Endothelial cell of hepatic sinusoid (primary cell): ENCODE measurements around the gene HES4.
"Not testable (repeated sequence)": the region's sequence is repeated elsewhere in the genome, so short reads cannot be mapped to it uniquely, and the experiment has no call there.

ENCODE experiments used
- in situ Hi-C: cut with HindIII; loops from 2 replicates; pipeline ENCODE4 v1.10.0; 2017; ENCODE audit warnings: low sequenced_read_pairs

Gene HES4

DNA sequence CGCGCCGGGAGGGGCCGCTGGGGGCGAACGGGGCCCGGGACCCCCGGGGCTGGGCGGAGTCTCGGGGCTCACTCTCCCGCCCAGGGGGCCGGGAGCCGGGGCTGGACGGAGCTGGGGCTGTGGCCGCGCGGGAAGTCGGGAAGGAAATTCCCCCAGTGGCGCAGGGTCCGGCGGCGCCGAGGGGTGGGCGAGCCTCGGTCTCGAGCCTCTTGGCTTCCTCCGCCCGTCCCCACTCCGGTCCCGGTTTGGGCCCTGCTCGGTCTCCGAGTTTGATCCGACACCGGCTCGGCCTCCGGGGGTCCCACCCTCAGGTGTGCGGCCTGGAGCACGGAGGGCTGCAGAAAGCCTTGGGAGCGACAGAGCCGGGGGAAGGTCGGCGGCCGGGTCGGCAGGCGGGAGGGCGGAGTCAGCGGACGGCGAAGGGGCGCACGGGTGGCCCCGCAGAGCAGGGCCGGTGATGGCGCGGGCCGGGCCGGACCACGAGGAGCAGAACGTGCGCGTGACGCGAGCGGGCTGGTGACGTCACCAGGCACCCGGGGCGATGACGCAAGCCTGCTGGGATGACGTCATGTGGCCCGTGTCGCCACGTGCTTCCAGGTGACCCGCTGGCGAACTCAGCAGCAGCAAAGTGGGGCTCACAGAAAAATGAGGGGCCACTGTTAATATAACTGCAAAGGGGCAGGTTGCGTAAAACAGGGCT lies 610 bp upstream of the HES4 start:
- in situ Hi-C loops = loop anchor here (5.0 kb wide), 1 partner anchor 67 kb away; no protein-coding TSS in a partner anchor

DNA sequence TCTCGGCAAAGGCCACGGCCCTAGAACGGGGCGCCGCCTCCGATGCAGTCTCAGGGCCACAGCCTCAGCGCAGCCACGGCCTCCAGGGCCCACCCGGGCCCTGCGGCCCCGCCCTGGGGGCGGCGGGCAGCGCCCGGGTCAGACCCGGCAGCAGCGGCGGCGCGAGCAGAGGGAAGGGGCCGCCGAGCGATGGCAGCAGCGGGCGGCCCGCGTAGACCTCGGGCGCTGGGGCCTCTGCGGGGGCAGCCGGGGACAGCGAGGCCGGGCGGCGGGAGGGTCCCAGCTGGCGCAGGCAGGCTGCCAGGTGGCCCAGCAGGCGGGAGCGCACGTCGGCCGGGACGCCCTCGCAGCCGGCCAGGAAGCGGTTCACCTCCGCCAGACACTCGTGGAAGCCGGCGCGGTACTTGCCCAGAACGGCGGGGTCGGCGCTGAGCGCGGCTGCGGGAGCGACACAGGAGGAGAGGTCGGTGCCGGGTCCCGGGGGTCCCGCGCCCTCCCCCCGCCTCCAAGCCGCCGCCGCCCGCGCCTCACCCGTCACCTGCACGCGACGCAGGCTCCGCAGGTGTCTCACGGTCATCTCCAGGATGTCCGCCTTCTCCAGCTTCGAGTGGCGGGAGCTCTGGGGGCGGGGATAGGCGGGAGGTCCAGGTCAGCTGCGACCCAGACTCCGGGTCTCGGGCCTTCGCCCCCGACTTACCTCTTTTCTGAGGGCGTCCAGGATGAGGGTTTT lies 737 bp downstream of the HES4 start:
- in situ Hi-C loops = no loop called here

DNA sequence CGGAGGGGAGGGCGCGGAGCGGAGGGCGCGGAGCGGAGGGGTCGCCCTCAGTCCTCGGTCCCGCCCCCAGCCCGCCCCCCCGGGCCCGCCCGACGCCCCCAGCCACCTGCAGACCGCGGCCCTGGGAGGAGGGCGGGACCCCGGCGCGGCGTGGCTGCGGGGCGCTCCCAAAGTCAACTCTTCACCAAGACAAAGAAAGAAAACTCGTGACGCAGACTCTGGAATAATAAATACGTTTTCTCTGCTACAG lies 1.2 kb downstream of the HES4 start:
- in situ Hi-C loops = no loop called here

DNA sequence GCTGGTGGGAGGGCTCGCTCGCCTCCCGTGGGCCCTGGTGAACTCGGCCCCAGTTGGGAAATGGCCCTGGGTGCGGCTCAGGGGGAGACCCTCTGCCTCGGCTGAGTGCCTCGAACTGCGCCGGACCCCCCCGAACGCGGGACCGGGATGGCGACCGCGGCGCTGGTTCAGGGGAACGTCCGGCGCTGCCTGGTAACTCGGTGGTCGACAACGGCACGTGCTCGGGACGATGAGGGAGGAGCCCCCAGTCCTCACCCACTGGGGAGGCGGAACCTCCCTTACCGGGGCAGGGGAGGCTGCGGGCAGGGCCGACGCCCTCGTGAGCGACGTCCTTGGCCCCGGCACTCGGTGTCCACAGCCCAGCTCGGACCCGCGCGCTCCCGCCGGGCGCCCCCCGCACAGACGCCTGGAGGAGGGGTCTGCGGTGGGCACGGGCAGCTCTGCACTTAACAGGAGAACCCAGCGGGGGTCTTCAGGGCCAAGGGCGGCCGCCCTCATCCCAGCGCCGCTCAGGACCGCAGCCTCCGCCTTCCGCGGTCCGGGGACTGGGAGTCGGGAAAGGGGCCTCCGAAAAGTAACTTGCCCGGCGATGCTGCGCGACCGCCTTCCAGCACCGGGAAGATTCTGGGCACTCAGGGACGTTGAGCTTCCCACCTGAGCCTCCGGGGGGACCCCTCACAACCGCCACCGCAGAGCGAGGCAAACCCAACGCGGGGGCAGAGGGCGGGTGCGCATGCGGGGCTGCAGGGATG lies 1.7 kb downstream of the HES4 start:
- in situ Hi-C loops = no loop called here

DNA sequence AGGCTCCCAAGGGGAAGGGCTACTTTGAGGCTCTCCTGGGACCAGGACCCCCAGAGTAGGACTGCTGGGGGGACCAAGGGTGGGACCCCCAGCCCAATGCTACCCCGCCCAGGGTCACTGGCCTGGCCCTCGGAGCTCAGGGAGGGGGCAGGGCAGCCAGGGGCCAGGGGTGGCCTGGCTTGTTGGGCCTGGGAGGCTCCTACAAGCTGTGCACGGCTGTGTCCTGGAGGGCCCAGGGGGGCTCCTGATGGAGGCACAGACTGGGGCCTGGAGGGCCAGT lies 2.2 kb downstream of the HES4 start:
- in situ Hi-C loops = no loop called here

DNA sequence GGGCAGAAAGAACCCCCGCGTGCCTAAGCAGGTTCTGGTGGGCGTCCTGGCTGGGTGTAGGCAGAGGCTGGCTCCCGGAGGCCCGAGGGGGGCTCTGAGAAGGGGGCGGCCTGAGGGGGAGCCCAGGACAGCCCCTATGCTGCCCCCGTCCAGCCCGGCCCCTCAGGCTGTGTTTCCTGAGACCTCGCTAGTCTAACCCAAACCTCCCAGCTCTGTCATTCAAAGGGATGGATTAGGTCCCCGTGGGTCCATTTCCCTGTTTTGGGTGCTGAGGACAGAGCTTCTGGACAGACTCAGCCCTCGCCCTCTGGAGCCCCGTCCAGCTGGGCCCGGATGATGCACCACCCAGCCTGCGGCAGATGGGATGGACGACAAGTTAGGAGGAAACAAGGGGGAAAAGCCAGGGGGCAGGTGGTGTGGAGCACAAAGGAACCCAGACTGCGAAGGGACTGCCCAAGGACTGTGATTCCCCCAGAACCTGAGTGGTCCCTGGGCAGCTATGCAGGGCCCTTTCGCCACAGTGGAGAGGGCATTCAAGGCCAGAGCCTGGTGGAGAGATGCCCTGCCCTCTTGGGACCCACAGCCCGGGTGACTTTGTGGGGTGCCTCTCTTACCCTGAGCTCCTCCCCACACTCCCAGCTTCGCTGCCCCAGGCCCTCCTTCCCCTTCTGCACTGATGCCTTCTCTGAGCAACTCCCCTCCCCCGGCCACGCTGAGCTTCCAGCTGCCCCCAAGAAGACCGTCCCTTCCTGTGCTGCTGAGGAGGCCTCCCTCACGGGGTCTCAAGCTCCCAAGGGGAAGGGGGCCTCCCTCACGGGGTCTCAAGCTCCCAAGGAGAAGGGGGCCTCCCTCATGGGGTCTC lies 2.8 kb downstream of the HES4 start:
- in situ Hi-C loops = no loop called here

DNA sequence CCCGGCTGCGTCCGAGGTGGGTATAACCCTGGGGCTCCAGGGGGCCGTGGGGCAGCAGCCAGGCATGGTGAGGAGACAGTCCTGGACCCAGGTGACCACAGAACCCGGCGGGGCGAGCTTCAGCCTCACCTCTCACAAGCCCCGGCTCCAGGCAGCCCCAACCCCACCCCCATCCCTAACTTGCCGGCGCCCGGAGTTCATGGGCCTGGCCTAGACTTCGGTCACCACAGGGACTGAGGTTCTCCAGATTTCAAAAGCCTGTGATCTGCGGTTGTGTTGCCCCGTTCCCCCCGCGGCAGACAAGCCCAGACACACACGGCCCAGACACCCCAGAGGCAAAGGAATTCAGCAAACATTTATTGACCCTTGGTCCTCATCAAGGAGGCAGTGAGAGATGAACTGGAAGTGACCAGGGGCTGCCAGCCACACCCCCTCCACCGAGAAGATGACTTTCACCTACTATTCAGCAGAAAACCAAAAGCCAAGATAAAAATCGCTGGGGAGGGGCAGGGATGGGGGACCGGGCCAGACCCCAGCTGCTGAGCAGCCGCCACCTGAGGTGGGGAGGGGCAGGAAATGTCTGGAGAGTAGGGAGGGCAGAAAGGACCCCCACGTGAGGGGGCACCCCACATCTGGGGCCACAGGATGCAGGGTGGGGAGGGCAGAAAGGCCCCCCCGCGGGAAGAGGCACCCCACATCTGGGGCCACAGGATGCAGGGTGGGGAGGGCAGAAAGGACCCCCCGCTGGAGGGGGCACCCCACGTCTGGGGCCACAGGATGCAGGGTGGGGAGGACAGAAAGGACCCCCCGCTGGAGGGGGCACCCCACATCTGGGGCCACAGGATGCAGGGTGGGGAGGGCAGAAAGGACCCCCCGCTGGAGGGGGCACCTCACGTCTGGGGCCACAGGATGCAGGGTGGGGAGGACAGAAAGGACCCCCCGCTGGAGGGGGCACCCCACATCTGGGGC lies 3.9 kb downstream of the HES4 start:
- in situ Hi-C loops = no loop called here

DNA sequence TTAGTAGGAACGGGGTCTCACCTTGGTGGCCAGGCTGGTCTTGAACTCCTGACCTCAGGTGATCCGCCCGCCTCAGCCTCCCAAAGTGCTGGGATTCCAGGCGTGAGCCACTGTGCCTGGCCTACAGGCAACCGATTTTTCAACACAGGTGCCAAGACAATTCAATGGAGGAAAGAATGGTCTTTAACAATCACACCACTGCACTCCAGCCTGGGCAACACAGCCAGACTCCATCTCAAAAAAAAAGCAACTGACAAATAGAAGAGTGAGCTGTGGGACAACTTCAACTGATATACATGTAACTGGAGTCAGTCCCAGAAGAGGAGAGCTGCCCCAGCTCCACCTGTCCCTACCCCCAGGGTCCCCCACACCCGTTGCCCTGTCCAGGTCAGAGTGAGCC lies 5.4 kb downstream of the HES4 start:
- in situ Hi-C loops = not testable (repeated sequence)

DNA sequence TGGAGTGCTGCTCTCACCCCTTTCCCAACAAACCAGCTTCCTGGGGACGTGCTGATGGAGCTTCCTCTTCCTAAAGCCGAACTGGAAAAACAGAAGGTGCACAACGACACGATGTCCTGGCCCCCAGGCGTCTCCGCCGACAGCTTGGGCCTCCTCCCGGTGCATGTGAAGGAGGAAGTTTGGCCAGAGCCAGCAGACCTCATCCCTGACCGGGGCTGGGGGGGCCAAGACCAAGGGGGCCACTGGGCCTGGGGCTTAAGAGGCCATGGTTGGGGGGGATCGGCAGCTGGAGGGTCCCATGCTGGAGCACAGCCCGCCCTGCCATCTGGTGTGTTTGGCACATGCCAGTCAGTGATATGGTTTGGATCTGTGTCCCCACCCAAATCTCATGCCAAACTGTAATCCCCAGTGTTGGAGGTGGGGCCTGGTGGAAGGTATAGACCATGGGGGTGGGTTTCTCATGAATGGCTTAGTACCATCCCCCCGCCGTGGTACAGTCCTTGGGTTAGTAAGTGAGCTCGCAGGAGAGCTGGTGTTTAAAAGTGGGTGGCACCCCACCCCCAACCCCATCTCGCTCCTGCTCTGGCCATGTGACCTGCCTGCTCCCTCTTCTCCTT lies 6.4 kb downstream of the HES4 start:
- in situ Hi-C loops = no loop called here

DNA sequence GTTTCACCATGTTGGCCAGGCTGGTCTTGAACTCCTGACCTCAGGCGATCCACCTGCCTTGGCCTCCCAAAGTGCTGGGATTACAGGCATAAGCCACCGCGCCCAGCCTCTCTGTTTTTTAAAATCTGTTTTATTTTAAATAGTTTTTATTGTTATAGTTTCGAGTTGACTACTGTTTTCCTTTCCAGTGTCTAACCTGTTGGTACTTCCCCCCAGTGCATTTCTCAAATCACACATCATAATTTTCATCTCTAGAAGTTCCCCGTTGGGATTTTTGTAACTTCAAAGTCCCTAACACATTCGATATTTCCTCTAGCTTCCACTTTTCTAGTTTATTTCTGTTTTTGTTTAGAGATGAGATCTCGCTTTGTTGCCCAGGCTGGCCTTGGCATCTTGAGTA lies 7.5 kb downstream of the HES4 start:
- in situ Hi-C loops = no loop called here

DNA sequence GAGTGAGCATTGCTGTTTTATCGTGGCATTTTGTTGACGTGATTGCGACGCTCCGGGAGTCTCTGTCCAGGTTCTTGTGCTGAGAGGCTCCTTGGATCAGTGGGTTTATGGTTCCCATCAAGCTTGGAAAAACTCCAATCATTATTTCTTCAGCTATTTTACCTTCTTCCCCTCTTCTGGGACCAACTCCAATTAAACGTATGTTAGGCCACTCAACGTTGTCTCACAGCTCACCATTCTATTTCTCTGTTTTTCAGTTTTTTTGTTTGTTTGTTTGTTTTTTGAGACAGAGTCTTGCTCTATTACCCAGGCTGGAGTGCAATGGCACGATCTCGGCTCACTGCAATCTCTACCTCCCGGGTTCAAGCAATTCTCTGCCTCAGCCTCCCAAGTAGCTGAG lies 8.0 kb downstream of the HES4 start:
- in situ Hi-C loops = no loop called here

DNA sequence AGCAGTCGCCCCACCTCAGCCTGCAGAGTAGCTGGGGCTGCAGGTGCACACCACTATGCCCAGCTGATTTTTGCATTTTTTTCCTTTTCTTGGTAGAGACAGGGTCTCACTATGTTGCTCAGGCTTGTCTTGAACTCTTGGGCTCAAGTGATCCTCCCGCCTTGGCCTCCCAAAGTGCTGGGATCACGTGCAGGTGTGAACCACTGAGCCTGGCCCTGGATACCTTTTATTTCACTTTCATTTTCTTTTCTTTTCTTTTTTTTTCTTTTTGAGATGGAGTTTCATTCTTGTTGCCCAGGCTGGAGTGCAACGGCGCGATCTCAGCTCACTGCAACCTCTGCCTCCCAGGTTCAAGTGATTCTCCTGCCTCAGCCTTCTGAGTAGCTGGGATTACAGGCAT lies 8.6 kb downstream of the HES4 start:
- in situ Hi-C loops = not testable (repeated sequence)

DNA sequence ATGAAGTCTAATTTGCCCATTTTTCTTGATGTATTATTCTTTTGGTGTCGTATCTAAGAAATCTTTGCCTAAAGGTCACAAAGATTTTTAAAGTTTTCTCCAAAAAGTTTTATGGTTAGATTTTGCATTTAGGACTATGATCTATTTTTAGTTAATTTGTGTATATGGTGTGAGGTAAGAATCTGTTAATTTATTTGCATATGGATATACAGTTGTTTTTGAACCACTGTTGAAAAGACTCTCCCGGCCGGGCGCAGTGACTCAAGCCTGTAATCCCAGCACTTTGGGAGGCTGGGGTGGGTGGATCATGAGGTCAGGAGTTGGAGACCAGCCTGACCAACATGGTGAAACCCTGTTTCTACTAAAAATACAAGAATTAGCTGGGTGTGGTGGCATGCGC lies 11.8 kb downstream of the HES4 start:
- in situ Hi-C loops = not testable (repeated sequence)

DNA sequence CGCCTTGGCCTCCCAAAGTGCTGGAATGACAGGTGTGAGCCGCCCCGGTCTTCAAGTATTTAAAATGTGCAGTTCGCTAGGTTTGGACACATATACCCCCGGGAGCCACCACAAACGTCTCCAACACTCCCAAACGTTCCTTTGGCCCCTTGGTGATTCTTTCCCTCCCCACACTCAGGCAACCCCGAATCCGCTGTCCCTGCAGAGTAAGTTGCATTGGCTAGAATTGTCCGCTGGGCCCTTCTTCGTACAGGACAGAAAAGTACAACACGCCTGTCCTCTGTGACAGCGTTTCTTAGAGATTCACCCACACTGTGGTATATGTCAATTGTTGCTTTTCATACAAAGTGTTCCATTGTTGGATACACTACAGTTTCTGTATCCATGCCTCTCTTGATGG lies 14.8 kb downstream of the HES4 start:
- in situ Hi-C loops = no loop called here

DNA sequence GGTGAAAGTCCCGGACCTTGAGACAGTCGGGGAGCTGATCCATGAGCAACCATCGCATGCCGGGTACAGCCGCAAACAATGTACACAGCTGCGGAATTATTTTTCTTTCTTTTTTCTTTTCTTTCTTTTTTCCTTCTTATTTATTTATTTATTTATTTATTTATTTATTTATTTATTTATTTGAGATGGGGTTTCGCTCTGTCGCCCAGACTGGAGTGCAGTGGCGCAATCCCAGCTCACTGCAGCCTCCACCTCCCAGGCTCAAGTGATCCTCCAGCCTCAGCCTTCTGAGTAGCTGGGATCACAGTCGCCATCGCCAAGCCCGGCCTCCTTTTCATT lies 15.5 kb downstream of the HES4 start:
- in situ Hi-C loops = no loop called here

DNA sequence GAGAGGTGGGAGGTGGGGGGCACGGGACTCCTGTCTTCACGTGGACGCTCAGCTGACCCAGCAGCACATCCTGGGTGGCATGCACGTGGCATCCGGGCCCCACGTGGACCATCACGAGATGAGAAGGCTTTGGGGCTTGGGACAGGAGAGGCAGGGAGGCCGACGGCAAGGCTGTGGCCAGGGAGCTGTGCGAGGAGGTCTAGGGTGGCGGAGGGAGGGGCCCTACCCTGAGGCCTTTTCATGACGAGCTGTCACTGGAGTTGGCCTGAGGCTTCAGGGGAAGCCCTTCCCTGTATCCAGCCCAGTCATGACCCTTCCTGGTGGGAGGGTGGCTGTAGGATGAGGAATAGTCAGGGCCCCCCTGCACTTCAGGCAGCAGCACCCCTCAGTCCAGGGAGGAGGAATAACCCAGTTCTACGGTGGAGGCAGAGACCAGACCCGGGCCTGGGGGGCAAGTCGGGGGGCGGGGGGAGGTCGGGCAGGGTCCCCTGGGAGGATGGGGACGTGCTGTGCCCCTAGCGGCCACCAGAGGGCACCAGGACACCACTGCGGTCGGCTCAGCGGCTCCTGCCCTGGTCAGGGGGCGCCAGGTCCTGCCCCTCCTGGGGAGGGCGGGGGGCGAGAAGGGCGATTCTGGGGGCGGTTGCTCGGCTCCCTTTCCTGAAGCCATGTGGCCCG lies 16.0 kb downstream of the HES4 start:
- in situ Hi-C loops = no loop called here

DNA sequence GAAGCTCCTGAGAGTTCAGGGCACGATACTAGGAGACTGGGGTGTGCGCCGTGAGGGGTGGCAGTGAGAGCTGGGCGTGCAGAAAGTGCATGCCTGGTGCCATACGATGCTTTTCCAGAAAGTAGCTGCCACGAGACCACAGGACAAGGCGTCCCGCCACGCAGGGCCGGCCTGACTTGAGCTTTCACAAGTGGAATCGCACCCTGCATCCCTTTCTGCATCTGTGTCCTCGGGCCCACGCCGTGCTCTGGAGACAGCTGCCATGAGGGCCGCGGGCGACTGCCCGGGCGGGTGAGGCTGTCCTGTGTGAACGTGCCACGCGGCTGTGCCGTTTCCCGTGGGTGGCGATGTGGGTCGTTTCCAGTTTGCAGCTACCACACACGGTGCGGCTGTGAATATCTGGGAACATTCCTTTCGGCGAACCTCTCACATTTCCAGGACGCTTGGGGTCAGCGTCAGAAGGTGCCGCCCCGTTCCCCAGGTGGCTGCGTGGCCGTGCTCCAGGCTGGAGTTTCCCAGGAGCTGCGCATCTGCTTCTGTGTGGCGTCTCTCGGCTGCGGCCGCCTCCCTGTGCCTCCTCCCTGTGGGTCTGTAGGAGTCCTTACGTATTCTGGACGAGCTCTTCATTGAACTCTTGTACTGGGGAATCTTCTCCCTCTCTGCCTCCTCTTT lies 17.0 kb downstream of the HES4 start:
- in situ Hi-C loops = no loop called here

DNA sequence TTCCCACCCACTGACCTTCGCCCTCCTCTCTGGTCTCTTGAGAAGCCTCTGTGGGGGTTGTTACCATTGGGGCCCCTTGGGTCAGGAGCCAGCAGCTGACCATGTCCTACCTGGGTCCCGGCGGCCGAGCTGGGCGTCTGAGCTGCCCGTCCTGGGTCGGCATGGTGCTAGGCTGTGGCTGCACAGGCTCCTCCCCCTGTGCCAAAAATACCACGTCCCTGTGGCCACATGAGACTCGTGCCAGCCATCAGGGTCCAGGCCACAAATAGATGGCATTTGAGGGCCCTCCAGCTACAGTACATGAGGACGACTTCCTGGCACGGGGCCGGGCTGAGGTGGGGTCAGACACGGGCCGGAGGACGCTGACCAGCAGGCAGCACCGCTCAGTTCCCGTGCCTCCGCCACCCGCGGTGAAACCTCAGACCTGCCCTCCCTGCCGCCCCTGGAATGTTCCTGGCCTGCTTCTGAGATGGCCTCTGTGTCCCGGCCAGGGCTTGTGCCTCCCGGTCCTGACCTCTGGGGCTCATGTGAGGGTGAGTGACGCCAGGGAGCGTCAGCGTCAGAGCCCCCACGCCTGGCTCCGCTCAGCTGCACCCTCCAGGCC lies 17.8 kb downstream of the HES4 start, which contains the start of gene PERM1:
Gene PERM1, minus strand, starts transcription at position 139 of the 604 bp plus-strand sequence. CDS start 1,064 bp downstream, outside the sequence.
- in situ Hi-C loops = no loop called here
